ENCODE data around the gene TBC1D28.
"Not testable (repeated sequence)": the region's sequence is repeated elsewhere in the genome, so short reads cannot be mapped to it uniquely, and the experiment has no call there.

Gene TBC1D28

DNA sequence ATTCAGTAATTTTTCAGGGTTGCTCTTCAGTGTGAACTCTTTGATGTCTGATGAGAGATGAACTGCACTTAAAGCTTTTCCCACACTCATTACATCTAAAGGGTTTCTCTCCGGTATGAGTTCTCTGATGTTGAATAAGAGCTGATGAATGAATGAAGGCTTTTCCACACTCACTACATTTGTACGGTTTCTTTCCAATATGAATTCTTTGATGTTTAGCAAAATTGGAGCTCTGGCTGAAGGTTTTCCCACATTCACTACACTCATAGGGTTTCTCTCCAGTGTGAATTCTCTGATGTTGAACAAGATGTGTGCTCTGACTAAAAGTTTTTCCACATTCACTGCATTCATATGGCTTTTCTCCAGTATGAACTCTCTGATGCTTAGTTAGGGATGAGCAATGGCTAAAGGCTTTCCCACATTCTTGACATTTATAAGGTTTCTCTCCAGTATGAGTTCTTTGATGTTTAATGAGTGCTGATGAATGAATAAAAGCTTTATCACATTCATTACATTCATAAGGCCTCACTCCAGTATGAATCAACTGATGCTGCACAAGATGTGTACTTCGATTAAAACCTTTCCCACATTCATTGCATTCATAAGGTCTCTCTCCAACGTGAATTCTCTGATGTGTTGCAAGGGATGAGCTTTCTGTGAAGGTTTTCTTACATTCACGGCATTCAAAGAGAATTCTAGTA lies 17.9 kb upstream of the TBC1D28 start:
- not testable (repeated sequence) for H3K4me3 ChIP-seq (ENCODE audit: low read length); H3K36me3 ChIP-seq (replicated peaks; ENCODE audit: low read depth, low read length); H4K20me1 ChIP-seq (ENCODE audit: insufficient read depth, low read length); H2AFZ ChIP-seq (ENCODE audit: low read depth, low read length); H3K27ac ChIP-seq (ENCODE audit: low read length); H3K27me3 ChIP-seq (ENCODE audit: low read depth, low read length); H3K79me2 ChIP-seq (ENCODE audit: low read length); H3K4me2 ChIP-seq (ENCODE audit: low read length); H3K9me3 ChIP-seq (ENCODE audit: insufficient read depth, low read length); H3K4me1 ChIP-seq (ENCODE audit: low read length); H3K9ac ChIP-seq (ENCODE audit: low read length)

DNA sequence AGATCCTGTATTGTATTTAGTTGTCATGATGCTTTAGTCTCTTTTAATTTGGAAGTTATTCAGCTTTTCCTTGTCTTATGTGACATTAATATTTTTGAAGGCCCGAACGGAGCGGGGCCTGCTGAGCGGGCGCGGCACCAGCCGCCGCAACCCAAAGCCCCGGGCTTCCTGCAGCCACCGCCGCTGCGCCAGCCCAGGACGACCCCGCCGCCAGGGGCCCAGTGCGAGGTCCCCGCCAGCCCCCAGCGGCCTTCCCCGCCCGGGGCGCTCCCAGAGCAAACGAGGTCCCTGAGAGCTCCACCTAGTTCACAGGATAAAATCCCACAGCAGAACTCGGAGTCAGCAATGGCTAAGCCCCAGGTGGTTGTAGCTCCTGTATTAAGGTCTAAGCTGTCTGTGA lies 5.9 kb upstream of the TBC1D28 start:
- not testable (repeated sequence) for H3K36me3 ChIP-seq (replicated peaks; ENCODE audit: low read depth, low read length); H2AFZ ChIP-seq (ENCODE audit: low read depth, low read length); H3K4me1 ChIP-seq (ENCODE audit: low read length); H3K9ac ChIP-seq (ENCODE audit: low read length); H3K27me3 ChIP-seq (ENCODE audit: low read depth, low read length); H4K20me1 ChIP-seq (ENCODE audit: insufficient read depth, low read length); H3K27ac ChIP-seq (ENCODE audit: low read length); H3K4me3 ChIP-seq (ENCODE audit: low read length); H3K4me2 ChIP-seq (ENCODE audit: low read length); H3K79me2 ChIP-seq (ENCODE audit: low read length); H3K9me3 ChIP-seq (ENCODE audit: insufficient read depth, low read length)

GRCh38 chr17:18643124-18643523 lies 1.1 kb downstream of the TBC1D28 start:
- not testable (repeated sequence) for H3K4me2 ChIP-seq (ENCODE audit: low read length); H3K4me1 ChIP-seq (ENCODE audit: low read length)

GRCh38 chr17:18638357-18638756 lies 5.8 kb downstream of the TBC1D28 start:
- not testable (repeated sequence) for H2AFZ ChIP-seq (ENCODE audit: low read depth, low read length); H3K9me3 ChIP-seq (ENCODE audit: insufficient read depth, low read length); H4K20me1 ChIP-seq (ENCODE audit: insufficient read depth, low read length); H3K9ac ChIP-seq (ENCODE audit: low read length); H3K36me3 ChIP-seq (replicated peaks; ENCODE audit: low read depth, low read length); H3K4me2 ChIP-seq (ENCODE audit: low read length); H3K4me3 ChIP-seq (ENCODE audit: low read length); H3K4me1 ChIP-seq (ENCODE audit: low read length); H3K79me2 ChIP-seq (ENCODE audit: low read length); H3K27me3 ChIP-seq (ENCODE audit: low read depth, low read length); H3K27ac ChIP-seq (ENCODE audit: low read length)

More at GRCh38 chr17:18643124-18643523, 1.1 kb downstream of the TBC1D28 start:
- H3K79me2 ChIP-seq (ENCODE audit: low read length); H3K36me3 ChIP-seq (replicated peaks; ENCODE audit: low read depth, low read length); H3K4me3 ChIP-seq (ENCODE audit: low read length); H3K9ac ChIP-seq (ENCODE audit: low read length); H3K27me3 ChIP-seq (ENCODE audit: low read depth, low read length); H2AFZ ChIP-seq (ENCODE audit: low read depth, low read length); H3K9me3 ChIP-seq (ENCODE audit: insufficient read depth, low read length); H3K27ac ChIP-seq (ENCODE audit: low read length); H4K20me1 ChIP-seq (ENCODE audit: insufficient read depth, low read length): not testable (repeated sequence)

DNA sequence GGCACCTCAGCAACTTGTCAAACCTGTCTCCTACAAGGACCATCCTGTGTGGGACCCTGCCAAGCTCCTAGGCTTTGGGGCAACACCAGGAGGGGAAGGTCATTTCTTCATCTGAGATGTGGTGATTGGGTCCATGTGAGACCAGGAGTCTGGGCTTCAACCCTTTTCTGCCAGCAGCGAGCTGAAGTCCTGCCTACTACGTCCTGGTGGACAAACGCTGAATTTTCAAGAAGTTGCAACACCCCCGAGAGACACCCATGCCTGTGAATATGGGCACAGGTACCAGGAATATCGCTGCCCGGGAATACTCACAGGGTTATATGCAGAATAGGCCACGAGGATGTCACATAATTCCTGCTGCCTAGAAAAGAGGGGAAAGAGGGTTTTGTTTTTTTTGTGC lies 8.0 kb downstream of the TBC1D28 start:
- not testable (repeated sequence) for H3K27me3 ChIP-seq (ENCODE audit: low read depth, low read length); H2AFZ ChIP-seq (ENCODE audit: low read depth, low read length); H4K20me1 ChIP-seq (ENCODE audit: insufficient read depth, low read length); H3K79me2 ChIP-seq (ENCODE audit: low read length); H3K9me3 ChIP-seq (ENCODE audit: insufficient read depth, low read length); H3K9ac ChIP-seq (ENCODE audit: low read length); H3K27ac ChIP-seq (ENCODE audit: low read length); H3K4me3 ChIP-seq (ENCODE audit: low read length); H3K4me2 ChIP-seq (ENCODE audit: low read length); H3K4me1 ChIP-seq (ENCODE audit: low read length); H3K36me3 ChIP-seq (replicated peaks; ENCODE audit: low read depth, low read length)

- H3K79me2 ChIP-seq (ENCODE audit: low read length); H2AFZ ChIP-seq (ENCODE audit: low read depth, low read length); H3K27ac ChIP-seq (ENCODE audit: low read length); H3K4me2 ChIP-seq (ENCODE audit: low read length); H3K9me3 ChIP-seq (ENCODE audit: insufficient read depth, low read length); H3K4me1 ChIP-seq (ENCODE audit: low read length); H3K36me3 ChIP-seq (replicated peaks; ENCODE audit: low read depth, low read length); H3K9ac ChIP-seq (ENCODE audit: low read length); H3K4me3 ChIP-seq (ENCODE audit: low read length); H3K27me3 ChIP-seq (ENCODE audit: low read depth, low read length); H4K20me1 ChIP-seq (ENCODE audit: insufficient read depth, low read length): not testable (repeated sequence)
Observed at GRCh38 chr17:18635773-18636172, 8.4 kb downstream of the TBC1D28 start.

DNA sequence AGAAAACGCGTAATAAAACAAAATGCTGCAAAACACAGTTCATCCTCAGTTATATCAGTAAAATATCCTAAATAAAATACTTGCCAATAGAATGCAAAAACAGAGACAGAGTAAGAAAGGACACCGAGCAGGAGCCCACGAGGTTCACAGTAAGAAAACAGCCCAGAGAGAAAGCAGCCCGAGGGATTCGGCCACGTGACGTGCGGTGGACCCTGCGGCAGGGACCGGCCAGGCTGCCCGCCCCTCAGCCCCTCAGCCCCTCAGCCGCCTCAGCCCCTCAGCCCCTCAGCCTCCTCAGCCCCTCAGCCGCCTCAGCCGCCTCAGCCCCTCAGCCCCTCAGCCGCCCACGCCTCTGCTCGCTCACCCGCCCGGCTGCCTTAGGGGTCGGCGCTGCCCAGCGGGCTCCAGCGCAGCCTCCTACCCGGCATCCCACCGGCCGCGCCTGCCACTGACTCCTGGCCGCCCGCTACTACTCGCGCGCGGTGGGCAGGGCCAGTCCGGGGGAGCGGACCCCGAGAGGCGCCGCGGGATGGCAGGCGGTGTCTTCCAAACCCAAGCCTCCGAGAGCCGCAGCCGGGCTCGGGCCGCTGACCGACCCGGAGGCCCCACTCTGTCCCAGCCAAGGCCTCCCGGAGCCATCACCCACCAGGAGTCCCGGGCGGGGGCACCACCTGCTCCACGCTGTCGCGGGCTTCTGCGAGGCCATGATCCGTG lies 9.5 kb downstream of the TBC1D28 start:
- H3K9me3 ChIP-seq (ENCODE audit: insufficient read depth, low read length); H3K4me2 ChIP-seq (ENCODE audit: low read length); H3K4me3 ChIP-seq (ENCODE audit: low read length); H3K4me1 ChIP-seq (ENCODE audit: low read length); H3K27me3 ChIP-seq (ENCODE audit: low read depth, low read length); H3K36me3 ChIP-seq (replicated peaks; ENCODE audit: low read depth, low read length); H3K27ac ChIP-seq (ENCODE audit: low read length); H3K9ac ChIP-seq (ENCODE audit: low read length); H4K20me1 ChIP-seq (ENCODE audit: insufficient read depth, low read length); H2AFZ ChIP-seq (ENCODE audit: low read depth, low read length); H3K79me2 ChIP-seq (ENCODE audit: low read length): not testable (repeated sequence)

Data from OCI-LY3 (cell line).